H1 (cell line): ENCODE results near the gene TLK2. TPM values are rescaled to one million over a fixed set of nuclear protein-coding genes. Genes with fewer than 3 reads are reported as not detected.

Experiments
- CTCF ChIA-PET: fragments of 300-600 bp; sonication (Branson Sonifier 250); formaldehyde crosslinking; loops from one replicate; lab custom pipeline; 2021; ENCODE audit not compliant: partially characterized antibody; lab: Charles Lee
- POLR2A ChIA-PET: fragments of 300-600 bp; sonication (Branson Sonifier 250); formaldehyde crosslinking; loops from one replicate; lab custom pipeline; 2021; ENCODE audit warnings: inconsistent platforms; ENCODE audit not compliant: partially characterized antibody; lab: Charles Lee
- DNase-seq, 2 experiments: peaks; one replicate each; pipeline versions ENCODE4 v3.0.0 to v3.0.0-alpha.2; 2010 to 2022; ENCODE audit warnings: low spot score in 2 of 2, low read depth in 1 of 2, mixed read lengths in 1 of 2
- FAIRE-seq: peaks from 2 replicates; lab custom pipeline; 2011; peaks lifted over from hg19 to GRCh38; lab: Jason Lieb, UNC
- H2AFZ ChIP-seq: 2 replicates; pipeline ENCODE4 v1.8.1; 2012; ENCODE audit warnings: low read length, inconsistent platforms
- H2AK5ac ChIP-seq: 2 replicates; pipeline ENCODE4 v1.6.1; 2013; ENCODE audit warnings: low read depth, low read length
- H2BK120ac ChIP-seq: replicated peaks from 2 replicates; pipeline ENCODE3; 2013; ENCODE audit warnings: low read depth, low read length, inconsistent platforms
- H2BK12ac ChIP-seq: 2 replicates; pipeline ENCODE4 v1.6.1; 2013; ENCODE audit warnings: low read depth, low read length
- H2BK15ac ChIP-seq: 2 replicates; pipeline ENCODE4 v1.6.1; 2013; ENCODE audit warnings: low read length
- H2BK20ac ChIP-seq: 2 replicates; pipeline ENCODE4 v1.6.1; 2013; ENCODE audit warnings: low read length
- H2BK5ac ChIP-seq: 2 replicates; pipeline ENCODE4 v1.6.1; 2013; ENCODE audit warnings: low read depth, low read length
- H3K14ac ChIP-seq: 2 replicates; pipeline ENCODE4 v1.6.1; 2013; ENCODE audit warnings: inconsistent platforms; ENCODE audit not compliant: insufficient read length
- H3K18ac ChIP-seq: 2 replicates; pipeline ENCODE4 v1.6.1; 2013; ENCODE audit warnings: low read length; ENCODE audit errors: extremely low read depth
- H3K23ac ChIP-seq: 2 replicates; pipeline ENCODE4 v1.6.1; 2013; ENCODE audit warnings: inconsistent platforms; ENCODE audit not compliant: insufficient read length
- H3K23me2 ChIP-seq: 2 replicates; pipeline ENCODE4 v1.6.1; 2013; ENCODE audit warnings: low read depth, low read length
- H3K27ac ChIP-seq: 2 replicates; pipeline ENCODE4 v1.6.1; 2011; ENCODE audit warnings: low read depth, low read length, inconsistent platforms
- H3K27me3 ChIP-seq, 4 experiments: replicated peaks in 1 of 4; 1 replicate in 1 of 4; 2 replicates in 3 of 4; pipeline versions ENCODE4 v1.6.1 to v1.8.1; 2011 to 2013; ENCODE audit warnings: low read length in 3 of 4, mild to moderate bottlenecking in 3 of 4, inconsistent platforms in 2 of 4, mixed read lengths in 2 of 4, moderate library complexity in 1 of 4; ENCODE audit not compliant: control insufficient read depth in 3 of 4, insufficient read depth in 3 of 4; ENCODE audit errors: extremely low read depth in 1 of 4
- H3K36me3 ChIP-seq, 4 experiments: 2 replicates each; pipeline versions ENCODE4 v1.6.1 to v1.8.1; 2011 to 2013; ENCODE audit warnings: mild to moderate bottlenecking in 4 of 4, low read length in 3 of 4, moderate library complexity in 2 of 4, control low read depth in 1 of 4, inconsistent platforms in 1 of 4; ENCODE audit not compliant: insufficient read depth in 4 of 4, control insufficient read depth in 2 of 4
- H3K4ac ChIP-seq: replicated peaks from 2 replicates; pipeline ENCODE3; 2013; ENCODE audit warnings: low read length, low read depth, mixed read lengths, inconsistent platforms; ENCODE audit not compliant: insufficient read length
- H3K4me1 ChIP-seq, 4 experiments: replicated peaks in 1 of 4; 1 replicate in 1 of 4; 2 replicates in 3 of 4; pipeline versions ENCODE4 v1.6.1 to v1.8.1; 2011 to 2013; ENCODE audit warnings: low read length in 3 of 4, inconsistent platforms in 2 of 4, mixed read lengths in 1 of 4; ENCODE audit not compliant: insufficient read depth in 4 of 4, control insufficient read depth in 3 of 4
- H3K4me2 ChIP-seq, 2 experiments: 2 replicates each; pipeline versions ENCODE4 v1.6.1 to v1.8.1; 2011 to 2013; ENCODE audit warnings: low read depth in 2 of 2, low read length in 2 of 2, control low read depth in 1 of 2, inconsistent platforms in 1 of 2, mild to moderate bottlenecking in 1 of 2; ENCODE audit not compliant: insufficient read depth in 1 of 2
- H3K4me3 ChIP-seq, 4 experiments: fragments of 200-600, 300-600 bp in 1 of 4; sonication (generic), shearing (Covaris generic), sonication (Bioruptor Twin) in 1 of 4; 2 replicates each; pipeline versions ENCODE4 v1.5.1 to v1.8.1; 2011 to 2016; ENCODE audit warnings: low read length in 4 of 4, low read depth in 3 of 4, control low read depth in 2 of 4, inconsistent platforms in 2 of 4, mild to moderate bottlenecking in 2 of 4, mixed read lengths in 1 of 4, moderate library complexity in 1 of 4; ENCODE audit not compliant: insufficient read depth in 2 of 4; ENCODE audit errors: extremely low read depth in 1 of 4
- H3K56ac ChIP-seq: replicated peaks from 2 replicates; pipeline ENCODE3; 2013; ENCODE audit warnings: low read depth, mild to moderate bottlenecking, mixed read lengths, low read length, inconsistent platforms; ENCODE audit not compliant: insufficient read length
- H3K79me1 ChIP-seq: 2 replicates; pipeline ENCODE4 v1.6.1; 2013; ENCODE audit warnings: low read depth, low read length, control low read depth
- H3K79me2 ChIP-seq, 2 experiments: 2 replicates each; pipeline versions ENCODE4 v1.6.1 to v1.8.1; 2012 to 2013; ENCODE audit warnings: low read length in 2 of 2, mild to moderate bottlenecking in 2 of 2, inconsistent platforms in 1 of 2; ENCODE audit not compliant: insufficient read depth in 2 of 2, control insufficient read depth in 1 of 2
- H3K9ac ChIP-seq, 4 experiments: replicated peaks in 1 of 4; 1 replicate in 1 of 4; 2 replicates in 3 of 4; pipeline versions ENCODE4 v1.6.1 to v1.8.1; 2011 to 2013; ENCODE audit warnings: low read depth in 3 of 4, low read length in 3 of 4, control low read depth in 2 of 4, mild to moderate bottlenecking in 2 of 4, moderate library complexity in 2 of 4, inconsistent platforms in 1 of 4; ENCODE audit errors: extremely low read depth in 1 of 4
- H3K9me3 ChIP-seq, 2 experiments: 2 replicates each; pipeline versions ENCODE4 v1.6.1 to v1.8.1; 2012 to 2013; ENCODE audit warnings: mild to moderate bottlenecking in 2 of 2, moderate library complexity in 2 of 2, control low read depth in 1 of 2, inconsistent platforms in 1 of 2, low read depth in 1 of 2, low read length in 1 of 2, mixed read lengths in 1 of 2; ENCODE audit not compliant: insufficient read depth in 2 of 2
- H4K20me1 ChIP-seq, 2 experiments: replicated peaks in 1 of 2; 2 replicates each; pipeline versions ENCODE3 to v1.8.1; 2011 to 2013; ENCODE audit warnings: inconsistent platforms in 2 of 2, low read length in 2 of 2, mild to moderate bottlenecking in 1 of 2; ENCODE audit not compliant: insufficient read depth in 2 of 2, control insufficient read depth in 1 of 2
- H4K5ac ChIP-seq: 2 replicates; pipeline ENCODE4 v1.6.1; 2013; ENCODE audit warnings: low read length, low read depth, mixed read lengths, inconsistent platforms; ENCODE audit not compliant: insufficient read length
- H4K8ac ChIP-seq: 2 replicates; pipeline ENCODE4 v1.8.0; 2013; ENCODE audit warnings: mild to moderate bottlenecking, moderate library complexity, low read length, inconsistent platforms; ENCODE audit not compliant: insufficient read depth; ENCODE audit errors: extremely low read depth
- H4K91ac ChIP-seq: replicated peaks from 2 replicates; pipeline ENCODE3; 2013; ENCODE audit warnings: low read length, mixed read lengths, inconsistent platforms; ENCODE audit not compliant: insufficient read length
- ATF3 ChIP-seq: IDR thresholded peaks from 2 replicates; pipeline ENCODE4 v1.6.1; 2011; ENCODE audit warnings: low read depth, mild to moderate bottlenecking, low read length; ENCODE audit not compliant: insufficient read depth
- BCL11A ChIP-seq, 2 experiments: IDR thresholded peaks; one replicate each; pipeline ENCODE4 v1.6.1; 2011; ENCODE audit warnings: low read depth in 2 of 2, low read length in 2 of 2, mild to moderate bottlenecking in 2 of 2
- MAX ChIP-seq: IDR thresholded peaks from 2 replicates; pipeline ENCODE4 v1.6.1; 2012; ENCODE audit warnings: inconsistent platforms
- PHF8 ChIP-seq: fragments of 200-600 bp; sonication (generic); conservative IDR thresholded peaks from 2 replicates; pipeline ENCODE4 v1.7.1; 2012; ENCODE audit warnings: low read depth, mild to moderate bottlenecking, inconsistent platforms, low read length, moderate library complexity
- POLR2AphosphoS5 ChIP-seq: IDR thresholded peaks from 2 replicates; pipeline ENCODE4 v1.6.1; 2011; ENCODE audit warnings: low read depth, low read length
- SIN3A ChIP-seq, 2 experiments: IDR thresholded peaks in 1 of 2; conservative IDR thresholded peaks in 1 of 2; 2 replicates each; pipeline ENCODE4 v1.6.1; 2011 to 2012; ENCODE audit warnings: low read length in 2 of 2, improper control_type of control experiment in 1 of 2, low read depth in 1 of 2, mild to moderate bottlenecking in 1 of 2
- WGBS, 2 experiments: shearing (Covaris generic) in 1 of 2; methylation state at CpG; one replicate each; pipeline versions ENCODE4 v1.1.6 to v1.1.7; 2013 to 2015; ENCODE audit warnings: low lambda C conversion rate in 2 of 2, mixed read lengths in 2 of 2, inconsistent platforms in 1 of 2, low coverage in 1 of 2, missing lambda C conversion rate in 1 of 2; ENCODE audit not compliant: insufficient replicate concordance in 2 of 2, insufficient coverage in 1 of 2, insufficient read length in 1 of 2; ENCODE audit errors: extremely low coverage in 1 of 2, missing lambda C conversion rate in 1 of 2; 5-methylcytosine and 5-hydroxymethylcytosine counted together
- polyA plus RNA-seq, 7 experiments: library from polyadenylated mRNA; depleted of rRNA in 3 of 7; stranded (reverse) in 5 of 7; unstranded in 2 of 7; fragments of >200 nt in 5 of 7; fragments of 200-250 nt in 2 of 7; gene quantifications; 1 replicate in 5 of 7; 2 replicates in 1 of 7; 4 replicates in 1 of 7; pipeline versions ENCODE4 v1.2.1 to v1.2.3, GENCODE V29; 2011 to 2013; ENCODE audit warnings: missing spikeins in 2 of 7, mixed read lengths in 2 of 7
- total RNA-seq: library from RNA; stranded (reverse); fragmentation: NEBNext Ultra II Directional; extraction: Animal tissue kit (Norgen Biotek cat#: 25700); gene quantifications from 2 replicates; pipeline ENCODE4 v1.2.1, GENCODE V29; 2021

Gene TLK2
- total and polyA plus RNA-seq, 2 of the 8 experiments (the other 6 are each of a cell fraction or from before 2014, with no cell fraction given): 43.1 to 59.9 TPM

GRCh38 chr17:62661337-62661736 is 182.7 kb downstream of the TLK2 start:
- no peak overlapping the region for H3K9ac ChIP-seq
- H2BK5ac ChIP-seq: no peak overlapping the region
- H4K20me1 ChIP-seq: no peaks in the 10 kb centered on the region
- peaks cover 0 to 4% (median 0%) of the 10 kb centered on the region in 4 experiments; a peak in 1 of 7 replicates for H3K4me1 ChIP-seq
- no peak overlapping the region for H2BK120ac ChIP-seq
- no peak overlapping the region for H4K5ac ChIP-seq
- H2AFZ ChIP-seq: no peak overlapping the region
- no peak overlapping the region for H3K4me2 ChIP-seq
- no peak for FAIRE-seq
- TF ChIP-seq SIN3A (conservative IDR thresholded peaks at IDR 0.05 in 1 of 2, IDR thresholded peaks at IDR 0.05 in 1 of 2; ENCODE audit: low read depth in 1 of 2, low read length in 2 of 2) (no peak), BCL11A (IDR thresholded peaks at IDR 0.05; ENCODE audit: low read depth in 2 of 2, low read length in 2 of 2) (no peak), MAX (no peak), POLR2AphosphoS5 (no peak), ATF3 (no peak), PHF8 (no peak)
- DNase-seq: no peak
- H3K27ac ChIP-seq: no peak overlapping the region
- no peak overlapping the region for H2AK5ac ChIP-seq
- ChIA-PET POLR2A (interaction anchor here (1.0 kb wide), 1 partner anchor 14 kb away, joined by 3 read pairs; no protein-coding TSS in a partner anchor), CTCF (no interaction called here)
- H4K8ac ChIP-seq: no peak overlapping the region
- H3K23ac ChIP-seq: no peak overlapping the region
- H3K27me3 ChIP-seq: no peaks in the 10 kb centered on the region
- WGBS, 2 experiments: 100% methylated on average over 1 of the region's 1 CpG; no CpG with 5 or more reads in 1 of the 2 experiments
- no peak overlapping the region for H2BK20ac ChIP-seq
- H3K4ac ChIP-seq: no peak overlapping the region
- no peak overlapping the region for H3K14ac ChIP-seq
- no peaks in the 10 kb centered on the region; the same call in 1 of the 2 replicates for H3K79me1 ChIP-seq
- H3K18ac ChIP-seq: no peak overlapping the region
- H3K23me2 ChIP-seq: no peaks in the 10 kb centered on the region
- H3K9me3 ChIP-seq: peaks cover 0 to 4% of the 10 kb centered on the region in 2 experiments; a peak in 1 of 4 replicates
- H3K79me2 ChIP-seq: no peaks in the 10 kb centered on the region; a peak in 1 of 4 replicates
- H3K4me3 ChIP-seq: no peak overlapping the region
- no peak overlapping the region for H3K56ac ChIP-seq
- H4K91ac ChIP-seq: no peak overlapping the region
- H2BK15ac ChIP-seq: no peak overlapping the region
- H2BK12ac ChIP-seq: no peak overlapping the region
- no peaks in the 10 kb centered on the region for H3K36me3 ChIP-seq
